HUES48 (cell line): Measurements from ENCODE around the gene C1QTNF2.

Experiments used
- H3K27ac ChIP-seq: one replicate; pipeline ENCODE4 v1.7.0; 2013; ENCODE audit warnings: low read depth, low read length, inconsistent platforms
- H3K27me3 ChIP-seq: 2 replicates; pipeline ENCODE4 v1.6.1; 2013; ENCODE audit warnings: mild to moderate bottlenecking, low read length; ENCODE audit not compliant: control insufficient read depth, insufficient read depth
- H3K36me3 ChIP-seq: 2 replicates; pipeline ENCODE4 v1.6.1; 2013; ENCODE audit warnings: low read length; ENCODE audit not compliant: control insufficient read depth, insufficient read depth
- H3K4me1 ChIP-seq: 2 replicates; pipeline ENCODE4 v1.6.1; 2013; ENCODE audit warnings: mild to moderate bottlenecking, low read length; ENCODE audit not compliant: control insufficient read depth, insufficient read depth
- H3K4me3 ChIP-seq: 2 replicates; pipeline ENCODE4 v1.5.1; 2013; ENCODE audit warnings: mild to moderate bottlenecking, low read depth, low read length
- H3K9ac ChIP-seq: 2 replicates; pipeline ENCODE4 v1.6.1; 2013; ENCODE audit warnings: mild to moderate bottlenecking, low read depth, low read length, moderate library complexity
- H3K9me3 ChIP-seq: 2 replicates; pipeline ENCODE4 v1.6.1; 2013; ENCODE audit warnings: low read length; ENCODE audit not compliant: control insufficient read depth, insufficient read depth

C1QTNF2 gene

DNA sequence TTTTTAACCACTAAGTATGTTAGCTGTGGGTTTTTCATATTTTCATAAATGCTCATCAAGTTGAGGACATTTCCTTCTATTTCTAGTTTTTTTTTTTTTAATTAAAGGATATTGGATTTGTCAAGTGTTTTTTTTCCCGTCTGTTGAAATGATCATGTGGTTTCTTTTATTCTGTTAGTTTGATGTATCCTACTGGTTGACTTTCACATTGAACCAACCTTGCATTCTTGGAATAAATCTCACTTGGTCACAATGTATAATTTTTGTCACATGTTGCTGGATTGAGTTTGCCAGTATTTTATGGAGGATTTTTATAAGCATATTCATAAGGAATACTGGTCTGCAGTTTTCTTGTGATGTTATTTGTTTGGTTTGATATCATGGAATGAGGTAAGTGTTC is 17.0 kb upstream of the C1QTNF2 start:
- H3K9ac ChIP-seq = no peak overlapping the region

DNA sequence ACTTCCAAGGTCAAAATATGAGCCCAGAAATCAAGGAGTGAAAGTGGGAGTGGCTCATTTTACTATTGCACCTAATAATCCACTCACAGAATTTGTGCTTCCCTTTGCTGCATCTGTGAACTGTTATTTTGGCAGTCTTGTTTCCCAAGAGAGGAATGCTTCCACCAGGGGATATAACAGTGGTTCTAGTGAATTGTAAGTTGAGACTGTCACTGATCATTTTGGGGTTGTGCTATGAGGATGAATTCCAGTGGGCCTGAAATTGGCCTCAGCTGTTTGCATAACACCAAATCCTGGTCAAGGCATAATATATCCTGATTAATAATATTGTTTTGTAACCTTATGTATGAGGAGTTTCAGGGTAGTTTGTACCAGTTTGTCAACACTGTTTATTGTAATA is 15.1 kb upstream of the C1QTNF2 start:
- Histone ChIP-seq H3K4me3 (no peak overlapping the region), H3K27me3 (no peaks in the 10 kb centered on the region), H3K4me1 (no peaks in the 10 kb centered on the region), H3K9ac (no peak overlapping the region), H3K36me3 (no peaks in the 10 kb centered on the region), H3K9me3 (peaks cover 3% of the 10 kb centered on the region; the same call in 1 of the 2 replicates), H3K27ac (no peak overlapping the region)

More for the DNA sequence above, 17.0 kb upstream of the C1QTNF2 start:
- Histone ChIP-seq H3K27ac (no peak overlapping the region), H3K4me1 (no peaks in the 10 kb centered on the region), H3K9me3 (peaks cover 3% of the 10 kb centered on the region; the same call in 1 of the 2 replicates), H3K36me3 (no peaks in the 10 kb centered on the region), H3K4me3 (no peak overlapping the region), H3K27me3 (no peaks in the 10 kb centered on the region)

DNA sequence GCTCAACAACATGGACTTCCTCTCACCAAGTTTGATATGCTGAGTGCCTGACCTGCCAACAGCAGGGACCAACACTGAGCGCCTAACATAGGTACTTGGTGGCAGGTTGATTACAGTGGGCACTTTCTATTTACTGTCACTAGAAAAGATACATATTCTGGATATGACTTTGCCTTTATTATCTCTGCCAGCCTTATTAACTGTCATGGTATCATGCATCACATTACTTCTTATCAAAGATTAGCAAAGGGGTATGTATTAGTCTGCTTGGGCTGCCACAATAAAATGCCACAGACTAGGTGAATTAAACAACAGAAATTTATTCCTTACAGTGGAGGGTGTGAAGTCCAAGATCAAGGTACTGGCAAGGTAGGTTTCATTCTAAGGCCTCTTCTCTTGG is 14.3 kb upstream of the C1QTNF2 start:
- H3K4me1 ChIP-seq = peaks cover 5% of the 10 kb centered on the region; the same call in 1 of the 2 replicates
- no peak overlapping the region for H3K9ac ChIP-seq
- H3K27me3 ChIP-seq = no peaks in the 10 kb centered on the region
- H3K36me3 ChIP-seq = no peaks in the 10 kb centered on the region
- no peak overlapping the region for H3K27ac ChIP-seq
- no peak overlapping the region for H3K4me3 ChIP-seq
- peaks cover 3% of the 10 kb centered on the region; the same call in 1 of the 2 replicates for H3K9me3 ChIP-seq

DNA sequence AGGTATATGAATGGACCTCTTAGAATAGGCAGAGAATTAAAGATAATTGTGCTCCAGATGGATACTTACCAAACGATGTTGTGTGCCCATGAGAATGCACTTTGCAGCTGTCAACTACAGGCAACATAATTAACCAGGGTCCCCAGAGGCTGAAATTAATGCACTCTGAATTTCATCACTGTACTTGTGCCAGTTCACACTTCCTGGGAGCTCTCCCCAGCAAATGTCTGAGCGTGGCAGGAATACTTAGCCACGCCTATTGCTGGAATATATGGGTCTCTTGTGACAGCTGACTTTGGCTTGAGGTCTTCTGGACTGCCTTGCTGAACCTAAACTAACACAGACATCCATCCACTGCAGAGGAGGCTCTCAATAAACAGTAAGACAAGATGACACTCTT is 11.9 kb upstream of the C1QTNF2 start:
- Histone ChIP-seq H3K4me3 (no peak overlapping the region), H3K9ac (no peak overlapping the region), H3K4me1 (peaks cover 5% of the 10 kb centered on the region; the same call in 1 of the 2 replicates), H3K36me3 (no peaks in the 10 kb centered on the region), H3K27me3 (no peaks in the 10 kb centered on the region), H3K9me3 (no peaks in the 10 kb centered on the region), H3K27ac (no peak overlapping the region)

DNA sequence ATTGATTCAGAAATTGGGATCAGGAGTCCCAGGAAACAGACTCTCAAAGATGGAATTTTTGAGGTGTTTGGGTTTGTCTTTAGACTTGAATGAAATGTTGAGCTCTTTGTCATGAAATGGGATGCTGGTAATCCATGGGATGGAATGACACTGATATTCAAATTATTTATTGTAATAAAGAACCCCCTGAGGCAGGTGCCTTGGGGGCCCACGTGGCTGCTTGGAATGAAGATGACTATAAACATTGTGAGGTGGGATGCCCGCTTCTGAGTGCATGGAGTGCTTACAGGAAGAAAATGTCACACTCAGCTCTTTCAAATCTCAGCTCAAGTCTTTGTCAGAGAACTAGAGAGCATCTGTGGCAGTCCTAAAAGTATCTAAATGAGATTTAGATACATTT is 9.6 kb upstream of the C1QTNF2 start:
- Histone ChIP-seq H3K9ac (no peak overlapping the region), H3K36me3 (no peaks in the 10 kb centered on the region), H3K27ac (no peak overlapping the region), H3K27me3 (no peaks in the 10 kb centered on the region), H3K4me1 (peaks cover 5% of the 10 kb centered on the region; the same call in 1 of the 2 replicates), H3K9me3 (no peaks in the 10 kb centered on the region), H3K4me3 (no peak overlapping the region)

DNA sequence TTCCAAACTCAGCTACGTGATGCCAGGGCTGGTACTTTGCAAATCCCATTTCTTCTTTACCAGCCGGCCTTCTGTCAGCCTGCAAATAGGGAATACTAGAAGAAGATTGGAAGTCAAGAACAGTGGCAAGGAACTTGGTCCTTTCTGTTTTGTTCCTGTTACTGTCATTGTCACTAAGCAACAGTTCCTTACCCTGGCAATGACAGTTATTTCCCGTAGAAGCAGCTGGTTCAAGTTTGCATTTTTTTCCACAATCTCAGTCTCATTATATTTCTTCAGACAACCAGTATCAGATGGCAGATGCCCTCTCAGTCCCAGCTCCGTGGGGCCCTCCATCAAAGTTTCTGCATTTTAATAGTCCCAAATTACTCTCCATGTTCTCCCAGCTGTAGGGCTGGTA is 9.1 kb upstream of the C1QTNF2 start:
- Histone ChIP-seq H3K4me3 (no peak overlapping the region), H3K9me3 (no peaks in the 10 kb centered on the region), H3K27ac (no peak overlapping the region), H3K27me3 (no peaks in the 10 kb centered on the region; the same call in 1 of the 2 replicates), H3K36me3 (no peaks in the 10 kb centered on the region), H3K9ac (no peak overlapping the region), H3K4me1 (peaks cover 5% of the 10 kb centered on the region; the same call in 1 of the 2 replicates)

DNA sequence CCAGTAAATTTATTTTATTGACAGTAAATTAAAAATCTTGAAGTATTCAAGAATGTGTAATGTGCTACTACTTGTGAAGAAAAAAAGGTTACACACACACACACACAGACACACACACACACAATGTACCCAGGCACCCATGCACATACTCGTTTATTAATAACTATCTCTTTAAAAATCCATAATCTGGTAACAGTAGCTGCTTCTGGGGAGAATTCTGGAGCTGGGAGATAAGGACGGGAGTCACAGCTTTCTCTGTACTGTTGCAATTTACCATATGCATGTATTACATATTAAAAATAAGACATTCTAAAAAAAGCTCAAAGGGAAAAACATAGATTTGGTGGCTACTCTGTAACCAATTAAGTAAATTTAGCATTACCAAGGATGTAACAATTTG is 7.9 kb upstream of the C1QTNF2 start:
- Histone ChIP-seq H3K9ac (no peak overlapping the region), H3K36me3 (no peaks in the 10 kb centered on the region), H3K4me3 (no peak overlapping the region), H3K27ac (no peak overlapping the region), H3K27me3 (peaks cover 5% of the 10 kb centered on the region; the same call in 1 of the 2 replicates), H3K4me1 (peaks cover 5% of the 10 kb centered on the region; the same call in 1 of the 2 replicates), H3K9me3 (no peaks in the 10 kb centered on the region)

DNA sequence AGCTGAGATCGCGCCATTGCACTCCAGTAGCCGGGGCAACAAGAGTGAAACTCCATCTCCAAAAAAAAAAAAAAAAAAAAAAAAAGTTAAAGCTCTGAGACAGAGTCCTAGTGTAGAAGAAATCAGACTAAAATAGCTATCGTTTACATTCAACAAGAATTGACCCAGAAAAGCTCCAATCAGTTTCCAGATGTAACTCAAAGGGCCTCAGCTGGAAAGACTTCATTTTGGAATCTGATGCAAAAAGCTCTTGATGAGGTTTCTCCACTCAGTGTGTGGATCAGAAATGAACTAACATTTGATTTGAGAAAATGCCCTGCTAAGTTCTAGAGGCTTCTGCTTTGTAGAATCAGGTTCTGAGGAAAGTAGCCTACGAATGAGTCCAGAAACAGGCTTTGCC is 7.2 kb upstream of the C1QTNF2 start:
- H3K4me3 ChIP-seq = no peak overlapping the region
- peaks cover 5% of the 10 kb centered on the region; the same call in 1 of the 2 replicates for H3K4me1 ChIP-seq
- H3K9ac ChIP-seq = no peak overlapping the region
- H3K27ac ChIP-seq = no peak overlapping the region
- peaks cover 5% of the 10 kb centered on the region; the same call in 1 of the 2 replicates for H3K27me3 ChIP-seq
- no peaks in the 10 kb centered on the region for H3K36me3 ChIP-seq
- no peaks in the 10 kb centered on the region for H3K9me3 ChIP-seq

DNA sequence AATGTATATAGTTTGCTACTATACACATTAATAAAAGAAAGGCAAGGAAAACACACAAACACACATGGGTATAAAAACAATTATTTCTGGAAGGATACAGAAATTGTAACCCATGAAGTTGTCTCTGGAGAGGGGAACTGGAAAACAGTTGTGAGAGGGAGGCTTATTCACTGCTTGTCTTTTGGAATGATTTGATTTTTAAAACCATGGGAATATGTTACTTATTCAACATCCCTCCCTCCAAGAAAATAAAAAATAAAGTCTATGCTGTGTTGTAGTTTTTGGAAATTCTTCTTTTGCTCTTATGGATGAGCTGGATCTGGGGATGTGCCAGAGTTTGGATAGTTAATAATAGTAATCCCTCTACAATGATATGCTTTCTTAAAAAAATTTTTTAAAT is 6.0 kb upstream of the C1QTNF2 start:
- Histone ChIP-seq H3K27ac (no peak overlapping the region), H3K4me1 (peaks cover 5% of the 10 kb centered on the region; the same call in 1 of the 2 replicates), H3K9ac (no peak overlapping the region), H3K36me3 (no peaks in the 10 kb centered on the region), H3K9me3 (no peaks in the 10 kb centered on the region), H3K27me3 (peaks cover 10% of the 10 kb centered on the region; the same call in 1 of the 2 replicates), H3K4me3 (no peak overlapping the region)

DNA sequence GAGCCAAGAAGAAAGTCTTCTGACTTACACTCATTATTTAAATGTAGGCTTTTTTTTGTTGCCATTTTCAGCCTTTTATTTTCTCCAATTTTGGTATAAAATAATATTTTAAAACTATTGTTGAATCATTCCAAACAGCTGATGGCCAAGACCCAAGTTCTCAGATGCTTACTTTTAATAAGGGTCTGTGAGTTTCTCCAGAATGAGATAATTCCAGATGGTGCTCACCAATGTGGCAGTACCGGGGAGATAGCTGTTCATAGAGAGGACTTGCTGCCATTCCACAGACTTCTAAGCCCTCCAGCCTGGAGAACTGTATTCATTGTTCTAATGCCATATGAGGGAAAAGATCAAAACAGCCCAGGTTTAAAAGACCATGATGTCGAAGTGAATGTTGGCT is 5.3 kb upstream of the C1QTNF2 start:
- Histone ChIP-seq H3K27ac (no peak overlapping the region), H3K4me3 (no peak overlapping the region), H3K36me3 (no peaks in the 10 kb centered on the region), H3K9ac (no peak overlapping the region), H3K4me1 (peaks cover 5% of the 10 kb centered on the region; the same call in 1 of the 2 replicates), H3K9me3 (no peaks in the 10 kb centered on the region), H3K27me3 (peaks cover 17% of the 10 kb centered on the region)

DNA sequence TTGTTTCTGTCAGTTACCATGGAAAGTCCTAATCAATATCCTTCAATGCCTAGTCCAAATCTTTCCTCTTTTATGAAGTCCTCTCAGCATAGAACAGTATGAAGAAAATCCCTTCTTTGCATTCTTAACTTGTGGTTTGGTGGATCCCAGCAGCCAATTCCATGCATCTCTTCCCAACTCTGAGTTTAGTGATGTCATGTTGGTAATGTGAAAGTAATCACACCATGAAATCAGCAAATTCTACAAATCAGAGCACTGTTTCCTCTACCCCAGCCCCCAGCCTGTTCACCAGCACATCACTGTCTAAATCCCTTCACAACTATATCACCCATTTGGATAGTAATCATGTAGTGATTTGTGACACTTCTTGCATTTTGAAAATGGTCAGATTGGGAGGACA is 4.7 kb upstream of the C1QTNF2 start:
- H3K9ac ChIP-seq = no peak overlapping the region
- H3K4me1 ChIP-seq = peaks cover 2% of the 10 kb centered on the region; the same call in 1 of the 2 replicates
- no peaks in the 10 kb centered on the region for H3K36me3 ChIP-seq
- H3K4me3 ChIP-seq = no peak overlapping the region
- H3K9me3 ChIP-seq = no peaks in the 10 kb centered on the region
- H3K27me3 ChIP-seq = peaks cover 21% of the 10 kb centered on the region
- H3K27ac ChIP-seq = no peak overlapping the region
